ENCODE data around the gene FAM149B1.

Gene FAM149B1

GRCh38 chr10:73220989-73221388 lies 53.1 kb downstream of the FAM149B1 start:
- DNase-seq (ENCODE audit: low read depth): no peak
- in situ Hi-C loops (cut with HindIII; ENCODE audit: low sequenced_read_pairs): no loop called here
- no peak overlapping the region for H3K4me3 ChIP-seq (ENCODE audit: low read depth, low read length)
- TF ChIP-seq CTCF (IDR thresholded peaks at IDR 0.05; ENCODE audit: low read depth, low read length, missing control alignments): no peak

- H3K4me3 ChIP-seq (ENCODE audit: low read depth, low read length): no peak overlapping the region
- DNase-seq (ENCODE audit: low read depth): no peak
- in situ Hi-C loops (cut with HindIII; ENCODE audit: low sequenced_read_pairs): no loop called here
- no peak for TF ChIP-seq CTCF (IDR thresholded peaks at IDR 0.05; ENCODE audit: low read depth, low read length, missing control alignments)
Measured at GRCh38 chr10:73225518-73225917, 57.6 kb downstream of the FAM149B1 start.

GRCh38 chr10:73226663-73227062 lies 58.7 kb downstream of the FAM149B1 start:
- TF ChIP-seq CTCF (IDR thresholded peaks at IDR 0.05; ENCODE audit: low read depth, low read length, missing control alignments): no peak
- in situ Hi-C loops (cut with HindIII; ENCODE audit: low sequenced_read_pairs): no loop called here
- H3K4me3 ChIP-seq (ENCODE audit: low read depth, low read length): no peak overlapping the region
- DNase-seq (ENCODE audit: low read depth): no peak

- no peak for TF ChIP-seq CTCF (IDR thresholded peaks at IDR 0.05; ENCODE audit: low read depth, low read length, missing control alignments)
- in situ Hi-C loops (cut with HindIII; ENCODE audit: low sequenced_read_pairs): no loop called here
Measured at GRCh38 chr10:73228247-73228646, 60.3 kb downstream of the FAM149B1 start.

GRCh38 chr10:73229567-73229966 lies 61.6 kb downstream of the FAM149B1 start:
- H3K4me3 ChIP-seq (ENCODE audit: low read depth, low read length): no peak overlapping the region
- TF ChIP-seq CTCF (IDR thresholded peaks at IDR 0.05; ENCODE audit: low read depth, low read length, missing control alignments): no peak
- DNase-seq (ENCODE audit: low read depth): no peak
- in situ Hi-C loops (cut with HindIII; ENCODE audit: low sequenced_read_pairs): no loop called here

More at GRCh38 chr10:73228247-73228646, 60.3 kb downstream of the FAM149B1 start:
- no peak overlapping the region for H3K4me3 ChIP-seq (ENCODE audit: low read depth, low read length)
- no peak for DNase-seq (ENCODE audit: low read depth)

- in situ Hi-C loops (cut with HindIII; ENCODE audit: low sequenced_read_pairs): no loop called here
- no peak for DNase-seq (ENCODE audit: low read depth)
- no peak overlapping the region for H3K4me3 ChIP-seq (ENCODE audit: low read depth, low read length)
- no peak for TF ChIP-seq CTCF (IDR thresholded peaks at IDR 0.05; ENCODE audit: low read depth, low read length, missing control alignments)
Measured at GRCh38 chr10:73232887-73233286, 65.0 kb downstream of the FAM149B1 start.

- DNase-seq (ENCODE audit: low read depth): no peak
- in situ Hi-C loops (cut with HindIII; ENCODE audit: low sequenced_read_pairs): no loop called here
- no peak overlapping the region for H3K4me3 ChIP-seq (ENCODE audit: low read depth, low read length)
- TF ChIP-seq CTCF (IDR thresholded peaks at IDR 0.05; ENCODE audit: low read depth, low read length, missing control alignments): no peak
Measured at GRCh38 chr10:73233883-73234282, 66.0 kb downstream of the FAM149B1 start.
